DOHH2 (cell line): ENCODE data around the gene NUDCD2.
"Not testable (repeated sequence)": the region's sequence is repeated elsewhere in the genome, so short reads cannot be mapped to it uniquely, and the experiment has no call there.

ENCODE experiments used
- H3F3A ChIP-seq: fragments of 200-600 bp; sonication (generic), shearing (Covaris generic); 2 replicates; pipeline ENCODE4 v1.6.0; 2016; ENCODE audit warnings: antibody characterized with exemption, mild to moderate bottlenecking; ENCODE audit not compliant: control insufficient read depth, insufficient read depth
- H3K27ac ChIP-seq: fragments of 200-600 bp; sonication (generic); 2 replicates; pipeline ENCODE4 v1.5.1; 2014; ENCODE audit warnings: low read depth, mild to moderate bottlenecking, low read length, moderate library complexity
- H3K27me3 ChIP-seq: fragments of 200-600 bp; sonication (generic); 2 replicates; pipeline ENCODE4 v1.6.1; 2014; ENCODE audit warnings: mild to moderate bottlenecking, low read length, mixed read lengths; ENCODE audit not compliant: control insufficient read depth
- H3K36me3 ChIP-seq: fragments of 200-600 bp; sonication (generic); 2 replicates; pipeline ENCODE4 v1.6.1; 2014; ENCODE audit warnings: mild to moderate bottlenecking, low read length, moderate library complexity, mixed read lengths; ENCODE audit not compliant: control insufficient read depth
- H3K4me1 ChIP-seq: fragments of 200-600 bp; sonication (generic); 2 replicates; pipeline ENCODE4 v1.6.1; 2014; ENCODE audit warnings: mild to moderate bottlenecking, low read length, mixed read lengths; ENCODE audit not compliant: control insufficient read depth
- H3K4me2 ChIP-seq: fragments of 200-600 bp; sonication (generic); 2 replicates; pipeline ENCODE4 v1.6.0; 2014; ENCODE audit warnings: mild to moderate bottlenecking, low read length, moderate library complexity
- H3K4me3 ChIP-seq: fragments of 200-600 bp; sonication (generic); 2 replicates; pipeline ENCODE4 v1.5.1; 2014; ENCODE audit warnings: mild to moderate bottlenecking, low read length, mixed read lengths
- H3K79me2 ChIP-seq: fragments of 200-600 bp; sonication (generic); 2 replicates; pipeline ENCODE4 v1.6.1; 2014; ENCODE audit warnings: mild to moderate bottlenecking, low read length, mixed read lengths; ENCODE audit not compliant: control insufficient read depth
- H3K9me2 ChIP-seq: fragments of 200-600 bp; sonication (generic); replicated peaks from 2 replicates; pipeline ENCODE4 v1.6.1; 2014; ENCODE audit warnings: mild to moderate bottlenecking, low read length, mixed read lengths; ENCODE audit not compliant: control insufficient read depth
- H3K9me3 ChIP-seq: fragments of 200-600 bp; sonication (generic); 2 replicates; pipeline ENCODE4 v1.6.1; 2014; ENCODE audit warnings: antibody characterized with exemption, low read length, mixed read lengths; ENCODE audit not compliant: control insufficient read depth, insufficient read depth
- H4K20me1 ChIP-seq: fragments of 200-600 bp; sonication (generic); 2 replicates; pipeline ENCODE4 v1.6.0; 2014; ENCODE audit warnings: low read depth, mild to moderate bottlenecking, antibody characterized with exemption, low read length, moderate library complexity; ENCODE audit not compliant: control insufficient read depth, insufficient read depth
- EZH2phosphoT487 ChIP-seq: fragments of 200-600 bp; sonication (generic); IDR thresholded peaks from 2 replicates; pipeline ENCODE4 v1.6.1; 2017; ENCODE audit warnings: borderline replicate concordance, mild to moderate bottlenecking, antibody characterized with exemption, low read length, moderate library complexity, mixed read lengths
- TF ChIP-seq, protein P1 (sequence below): fragments of 200-600 bp; sonication (generic); IDR thresholded peaks from one replicate; pipeline ENCODE4 v1.5.1; 2014; ENCODE audit warnings: antibody characterized with exemption, mild to moderate bottlenecking, low read depth, low read length; ENCODE audit not compliant: poor library complexity, severe bottlenecking

NUDCD2 gene

DNA sequence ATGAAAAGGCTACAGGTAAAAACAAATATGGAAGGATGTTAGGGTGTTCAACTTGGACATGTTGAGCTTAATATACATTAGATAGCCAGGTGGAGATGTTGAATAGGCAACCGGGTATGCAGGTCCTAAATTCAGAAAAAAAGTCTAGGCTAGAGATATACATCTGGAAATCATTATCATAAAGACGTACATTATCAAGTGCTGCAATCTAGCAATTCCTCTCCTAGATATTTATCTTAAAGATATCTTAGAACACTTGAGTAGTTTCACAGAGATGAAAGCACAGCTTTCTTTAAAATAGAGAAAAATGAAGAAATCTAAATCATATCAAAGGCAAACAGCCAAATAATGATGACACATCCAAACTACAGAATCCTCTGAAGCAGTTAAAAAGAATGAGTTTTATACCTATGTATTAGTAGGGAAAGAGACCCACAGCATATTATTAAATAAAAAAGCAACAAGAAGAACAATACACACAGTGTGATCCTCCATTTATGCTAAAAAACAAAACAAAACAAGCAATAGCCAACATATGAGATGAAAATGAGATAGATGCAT lies 3.8 kb downstream of the NUDCD2 start:
- Histone ChIP-seq H3K4me1 (peaks cover 15% of the 10 kb centered on the region), H3K4me3 (no peak overlapping the region), H3K27ac (no peak overlapping the region), H3K36me3 (peaks cover 72% of the 10 kb centered on the region), H3K9me3 (no peaks in the 10 kb centered on the region), H3K4me2 (0 out of 2 replicates have a peak overlapping the region, but pooled peaks have one; percentile 9), H4K20me1 (no peaks in the 10 kb centered on the region), H3F3A (peaks cover 28% of the 10 kb centered on the region), H3K79me2 (peaks cover 63% of the 10 kb centered on the region), H3K9me2 (no peaks in the 10 kb centered on the region), H3K27me3 (no peaks in the 10 kb centered on the region)
- TF ChIP-seq EZH2phosphoT487 = no peak
- TF ChIP-seq, protein P1, sequence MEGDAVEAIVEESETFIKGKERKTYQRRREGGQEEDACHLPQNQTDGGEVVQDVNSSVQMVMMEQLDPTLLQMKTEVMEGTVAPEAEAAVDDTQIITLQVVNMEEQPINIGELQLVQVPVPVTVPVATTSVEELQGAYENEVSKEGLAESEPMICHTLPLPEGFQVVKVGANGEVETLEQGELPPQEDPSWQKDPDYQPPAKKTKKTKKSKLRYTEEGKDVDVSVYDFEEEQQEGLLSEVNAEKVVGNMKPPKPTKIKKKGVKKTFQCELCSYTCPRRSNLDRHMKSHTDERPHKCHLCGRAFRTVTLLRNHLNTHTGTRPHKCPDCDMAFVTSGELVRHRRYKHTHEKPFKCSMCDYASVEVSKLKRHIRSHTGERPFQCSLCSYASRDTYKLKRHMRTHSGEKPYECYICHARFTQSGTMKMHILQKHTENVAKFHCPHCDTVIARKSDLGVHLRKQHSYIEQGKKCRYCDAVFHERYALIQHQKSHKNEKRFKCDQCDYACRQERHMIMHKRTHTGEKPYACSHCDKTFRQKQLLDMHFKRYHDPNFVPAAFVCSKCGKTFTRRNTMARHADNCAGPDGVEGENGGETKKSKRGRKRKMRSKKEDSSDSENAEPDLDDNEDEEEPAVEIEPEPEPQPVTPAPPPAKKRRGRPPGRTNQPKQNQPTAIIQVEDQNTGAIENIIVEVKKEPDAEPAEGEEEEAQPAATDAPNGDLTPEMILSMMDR = no peak

- Histone ChIP-seq H3F3A (peaks cover 23% of the 10 kb centered on the region), H3K79me2 (peaks cover 56% of the 10 kb centered on the region), H3K36me3 (peaks cover 74% of the 10 kb centered on the region), H3K4me1 (peaks cover 15% of the 10 kb centered on the region)
- not testable (repeated sequence) for H4K20me1 ChIP-seq, H3K27me3 ChIP-seq, H3K9me2 ChIP-seq, H3K9me3 ChIP-seq, H3K4me3 ChIP-seq, H3K4me2 ChIP-seq, H3K27ac ChIP-seq
Measured at GRCh38 chr5:163455406-163455805, 4.5 kb downstream of the NUDCD2 start.

DNA sequence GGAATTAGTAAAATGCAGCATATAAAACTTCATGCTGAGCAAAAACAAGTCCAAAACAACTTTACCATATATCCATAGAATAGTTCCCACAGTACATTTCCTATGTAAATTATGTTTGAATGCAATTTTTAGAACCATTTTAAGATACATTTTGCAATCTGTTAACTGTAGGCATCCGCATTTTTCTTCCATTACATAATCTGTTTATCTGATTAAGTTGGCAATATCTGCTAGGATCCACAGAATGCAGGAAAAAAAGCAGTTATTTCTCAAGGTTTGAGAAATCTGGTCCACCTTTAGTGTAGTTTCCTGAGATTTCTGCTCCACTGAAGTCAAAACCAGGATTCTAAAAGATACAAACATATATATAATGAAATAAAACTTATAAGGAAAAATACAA lies 6.2 kb downstream of the NUDCD2 start:
- Histone ChIP-seq H3K4me3 (no peak overlapping the region), H3K27me3 (no peaks in the 10 kb centered on the region), H3K9me3 (no peaks in the 10 kb centered on the region), H3F3A (peaks cover 26% of the 10 kb centered on the region), H3K36me3 (peaks cover 80% of the 10 kb centered on the region), H3K4me2 (no peak overlapping the region), H3K4me1 (peaks cover 15% of the 10 kb centered on the region), H3K9me2 (no peaks in the 10 kb centered on the region), H3K27ac (no peak overlapping the region), H4K20me1 (no peaks in the 10 kb centered on the region), H3K79me2 (peaks cover 44% of the 10 kb centered on the region)
- TF ChIP-seq EZH2phosphoT487 = no peak
- TF ChIP-seq, protein P1 = no peak

GRCh38 chr5:163451489-163451888 lies 8.4 kb downstream of the NUDCD2 start:
- H3K27ac ChIP-seq = no peak overlapping the region
- H3K27me3 ChIP-seq = no peaks in the 10 kb centered on the region
- H3K79me2 ChIP-seq = peaks cover 38% of the 10 kb centered on the region
- TF ChIP-seq, protein P1 = no peak
- no peak for TF ChIP-seq EZH2phosphoT487
- no peaks in the 10 kb centered on the region for H4K20me1 ChIP-seq
- H3K36me3 ChIP-seq = peaks cover 89% of the 10 kb centered on the region
- H3K9me3 ChIP-seq = no peaks in the 10 kb centered on the region
- H3K4me1 ChIP-seq = peaks cover 6% of the 10 kb centered on the region
- H3K9me2 ChIP-seq = no peaks in the 10 kb centered on the region
- no peak overlapping the region for H3K4me3 ChIP-seq
- no peak overlapping the region for H3K4me2 ChIP-seq
- H3F3A ChIP-seq = peaks cover 21% of the 10 kb centered on the region
